MCF 10A (cell line): ENCODE measurements around the gene MYO10. TPM values are rescaled to one million over a fixed set of nuclear protein-coding genes. Genes with fewer than 3 reads are reported as not detected.
A peak's percentile ranks its signal among the peaks of the same experiment; 100 is the strongest.

ENCODE experiments used
- BruUV-seq: library from RNA; stranded (reverse); fragments of 400-500 nt; replicated peaks from 2 replicates; lab custom pipeline; 2021; lab: Mats Ljungman, UMichigan
- CTCF ChIA-PET: fragments of 300-600 bp; sonication (Branson Sonifier 250); formaldehyde crosslinking; extraction: SDS; loops from one replicate; lab custom pipeline; 2021; ENCODE audit warnings: antibody characterized with exemption, inconsistent platforms; lab: Yijun Ruan, JAX
- POLR2A ChIA-PET: fragments of 300-600, 350-650 bp; sonication (Branson Sonifier 250); formaldehyde crosslinking; extraction: SDS; loops from one replicate; lab custom pipeline; 2020; ENCODE audit warnings: antibody characterized with exemption, inconsistent platforms; lab: Yijun Ruan, JAX
- DNase-seq: peaks from one replicate; pipeline ENCODE4 v3.0.0-alpha.2; 2018; ENCODE audit not compliant: unreplicated experiment
- H3K27ac Mint-ChIP-seq: one replicate; pipeline ENCODE4 v1.8.0; 2022; ENCODE audit warnings: mild to moderate bottlenecking, low read depth, mixed read lengths; ENCODE audit not compliant: unreplicated experiment
- H3K27me3 Mint-ChIP-seq: one replicate; pipeline ENCODE4 v1.8.0; 2022; ENCODE audit warnings: mixed read lengths; ENCODE audit not compliant: insufficient read depth, unreplicated experiment
- H3K36me3 Mint-ChIP-seq: one replicate; pipeline ENCODE4 v1.8.0; 2022; ENCODE audit warnings: mild to moderate bottlenecking, moderate library complexity, mixed read lengths; ENCODE audit not compliant: insufficient read depth, unreplicated experiment
- H3K4me1 Mint-ChIP-seq: one replicate; pipeline ENCODE4 v1.8.0; 2022; ENCODE audit warnings: mixed read lengths; ENCODE audit not compliant: insufficient read depth, unreplicated experiment
- H3K4me3 Mint-ChIP-seq: one replicate; pipeline ENCODE4 v1.8.0; 2022; ENCODE audit warnings: mild to moderate bottlenecking, moderate library complexity, mixed read lengths; ENCODE audit not compliant: unreplicated experiment
- H3K9me3 Mint-ChIP-seq: one replicate; pipeline ENCODE4 v1.8.0; 2022; ENCODE audit warnings: mixed read lengths; ENCODE audit not compliant: unreplicated experiment
- intact Hi-C: fragments of 100-400 bp; cut with micrococcal nuclease; formaldehyde crosslinking; loops from 2 replicates; pipeline ENCODE4 v1.14.1; 2022
- total RNA-seq: library from RNA; stranded (reverse); gene quantifications from 2 replicates; pipeline ENCODE4 v1.2.3, GENCODE V29; 2022
- TF ChIP-seq, protein P1 (sequence below): fragments of 200-600 bp; IDR thresholded peaks from one replicate; pipeline ENCODE4 v1.8.0; 2022; ENCODE audit warnings: antibody characterized with exemption, mild to moderate bottlenecking; ENCODE audit not compliant: unreplicated experiment

The MYO10 gene
- total RNA-seq, 1 experiment from 2014 or later, result 35.7 TPM

DNA sequence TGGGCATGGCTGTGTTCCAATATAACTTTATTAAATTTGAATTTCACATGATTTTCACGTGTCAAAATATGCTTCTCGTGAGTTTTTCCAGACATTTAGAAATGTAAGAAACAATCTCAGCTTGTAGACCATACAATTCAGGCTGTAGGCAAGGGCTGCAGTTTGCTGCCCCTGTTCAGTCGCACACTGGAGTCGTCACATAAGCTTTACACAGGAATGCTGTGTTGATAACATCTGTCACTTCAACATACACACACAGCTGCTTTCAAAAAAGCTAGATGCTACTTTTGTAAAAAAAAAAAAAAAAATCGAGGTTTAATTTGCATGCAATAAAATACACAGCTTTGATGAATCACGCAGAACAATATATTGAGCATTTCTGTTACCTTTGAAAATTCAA is 77.9 kb downstream of the MYO10 start:
- H3K27me3 Mint-ChIP-seq, result no peaks in the 10 kb centered on the region
- no peak overlapping the region for H3K27ac Mint-ChIP-seq
- H3K4me1 Mint-ChIP-seq, result peaks cover 10% of the 10 kb centered on the region
- no peak for DNase-seq
- TF ChIP-seq, protein P1, sequence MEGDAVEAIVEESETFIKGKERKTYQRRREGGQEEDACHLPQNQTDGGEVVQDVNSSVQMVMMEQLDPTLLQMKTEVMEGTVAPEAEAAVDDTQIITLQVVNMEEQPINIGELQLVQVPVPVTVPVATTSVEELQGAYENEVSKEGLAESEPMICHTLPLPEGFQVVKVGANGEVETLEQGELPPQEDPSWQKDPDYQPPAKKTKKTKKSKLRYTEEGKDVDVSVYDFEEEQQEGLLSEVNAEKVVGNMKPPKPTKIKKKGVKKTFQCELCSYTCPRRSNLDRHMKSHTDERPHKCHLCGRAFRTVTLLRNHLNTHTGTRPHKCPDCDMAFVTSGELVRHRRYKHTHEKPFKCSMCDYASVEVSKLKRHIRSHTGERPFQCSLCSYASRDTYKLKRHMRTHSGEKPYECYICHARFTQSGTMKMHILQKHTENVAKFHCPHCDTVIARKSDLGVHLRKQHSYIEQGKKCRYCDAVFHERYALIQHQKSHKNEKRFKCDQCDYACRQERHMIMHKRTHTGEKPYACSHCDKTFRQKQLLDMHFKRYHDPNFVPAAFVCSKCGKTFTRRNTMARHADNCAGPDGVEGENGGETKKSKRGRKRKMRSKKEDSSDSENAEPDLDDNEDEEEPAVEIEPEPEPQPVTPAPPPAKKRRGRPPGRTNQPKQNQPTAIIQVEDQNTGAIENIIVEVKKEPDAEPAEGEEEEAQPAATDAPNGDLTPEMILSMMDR, result no peak
- POLR2A ChIA-PET, result interaction anchor here (0.6 to 1.3 kb wide), 3 partner anchors 15 to 641 kb away, joined by 3 read pairs; no protein-coding TSS in a partner anchor
- no peak overlapping the region for H3K4me3 Mint-ChIP-seq
- no peaks in the 10 kb centered on the region for H3K36me3 Mint-ChIP-seq
- intact Hi-C loops, result no loop called here
- CTCF ChIA-PET, result interaction anchor here (0.5 to 3.0 kb wide), 3 partner anchors 13 to 332 kb away, joined by 3 to 16 read pairs (median 3); no protein-coding TSS in a partner anchor
- BruUV-seq, result no TSS peak
- H3K9me3 Mint-ChIP-seq, result no peaks in the 10 kb centered on the region

DNA sequence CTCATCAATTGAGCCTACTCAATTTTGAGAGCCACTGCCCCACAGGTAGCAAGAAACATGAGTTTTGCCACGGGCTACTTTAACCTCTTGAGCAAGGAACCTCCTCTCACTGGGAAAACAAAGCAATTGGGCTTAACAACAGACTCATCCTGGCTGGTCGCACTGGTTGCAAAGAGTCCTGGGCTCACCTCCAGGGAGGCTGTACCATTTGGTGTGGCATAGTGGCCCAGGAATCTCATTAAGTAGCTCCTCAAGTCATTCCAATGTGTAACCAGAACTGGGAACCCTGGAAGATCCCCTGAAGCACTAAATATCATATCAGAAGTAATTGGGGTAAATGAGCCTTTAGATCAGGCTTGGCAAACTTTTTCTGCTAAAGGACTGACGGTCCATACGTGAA is 78.5 kb downstream of the MYO10 start:
- Mint-ChIP-seq H3K27me3 (no peaks in the 10 kb centered on the region), H3K36me3 (no peaks in the 10 kb centered on the region), H3K9me3 (no peaks in the 10 kb centered on the region), H3K27ac (peak overlapping the region; percentile 7), H3K4me1 (peaks cover 10% of the 10 kb centered on the region), H3K4me3 (no peak overlapping the region)
- CTCF ChIA-PET, result interaction anchor here (0.5 to 5.1 kb wide), 5 partner anchors 12 to 350 kb away, joined by 3 to 26 read pairs (median 3); no protein-coding TSS in a partner anchor
- intact Hi-C loops, result loop anchor here (2.0 kb wide), 1 partner anchor 59 kb away; no protein-coding TSS in a partner anchor
- TF ChIP-seq, protein P1, result no peak
- BruUV-seq, result no TSS peak
- POLR2A ChIA-PET, result interaction anchor here (0.6 to 0.9 kb wide), 2 partner anchors 55 to 641 kb away, joined by 3 read pairs; no protein-coding TSS in a partner anchor
- DNase-seq, result peak; percentile 49

- Mint-ChIP-seq H3K4me3 (no peak overlapping the region), H3K27ac (no peak overlapping the region), H3K27me3 (no peaks in the 10 kb centered on the region), H3K4me1 (peaks cover 10% of the 10 kb centered on the region), H3K36me3 (no peaks in the 10 kb centered on the region), H3K9me3 (no peaks in the 10 kb centered on the region)
- ChIA-PET CTCF (interaction anchor here (0.7 to 5.1 kb wide), 5 partner anchors 11 to 125 kb away, joined by 3 to 26 read pairs (median 3); no protein-coding TSS in a partner anchor), POLR2A (interaction anchor here (0.9 to 2.0 kb wide), 3 partner anchors 47 to 80 kb away, joined by 3 to 5 read pairs (median 5); no protein-coding TSS in a partner anchor)
- DNase-seq, result peak; percentile 97
- TF ChIP-seq, protein P1, result no peak
- intact Hi-C loops, result loop anchor here (1.0 to 2.0 kb wide), 2 partner anchors 60 to 79 kb away; no protein-coding TSS in a partner anchor
- BruUV-seq, result no TSS peak
Measured at GRCh38 chr5:16856531-16856930, 79.6 kb downstream of the MYO10 start.

DNA sequence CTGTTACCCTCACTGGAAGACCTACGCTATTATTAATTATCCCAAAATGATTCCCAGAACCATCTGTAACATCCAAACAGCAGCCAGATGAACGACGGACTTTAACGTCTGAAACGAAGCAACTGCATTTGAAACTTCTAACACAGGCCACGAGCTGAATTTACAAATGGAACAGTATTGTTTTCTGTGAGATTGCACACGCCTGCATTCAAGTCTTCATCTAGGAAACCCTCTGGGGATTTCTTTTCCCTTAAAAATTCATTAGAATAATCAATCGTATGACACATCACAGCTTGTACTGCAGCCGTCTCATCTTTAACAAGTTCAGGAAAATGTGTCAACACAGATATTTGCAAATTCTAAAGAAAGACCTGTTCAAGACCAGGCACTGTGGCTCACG is 80.2 kb downstream of the MYO10 start:
- DNase-seq, result no peak
- H3K27ac Mint-ChIP-seq, result no peak overlapping the region
- H3K27me3 Mint-ChIP-seq, result no peaks in the 10 kb centered on the region
- ChIA-PET POLR2A (interaction anchor here (1.1 to 2.0 kb wide), 2 partner anchors 58 to 277 kb away, joined by 3 to 5 read pairs; no protein-coding TSS in a partner anchor), CTCF (interaction anchor here (0.7 to 5.1 kb wide), 7 partner anchors 11 to 346 kb away, joined by 3 to 26 read pairs (median 4); no protein-coding TSS in a partner anchor)
- TF ChIP-seq, protein P1, result no peak
- BruUV-seq, result no TSS peak
- intact Hi-C loops, result loop anchor here (1.0 to 2.0 kb wide), 2 partner anchors 61 to 79 kb away; no protein-coding TSS in a partner anchor
- H3K4me1 Mint-ChIP-seq, result peaks cover 10% of the 10 kb centered on the region
- H3K9me3 Mint-ChIP-seq, result no peaks in the 10 kb centered on the region
- no peak overlapping the region for H3K4me3 Mint-ChIP-seq
- no peaks in the 10 kb centered on the region for H3K36me3 Mint-ChIP-seq
